ENCODE measurements around the gene LRRC74B. TPM values are rescaled to one million over a fixed set of nuclear protein-coding genes. Genes with fewer than 3 reads are reported as not detected.

The LRRC74B gene
- not detected in 2 replicates for total RNA-seq

GRCh38 chr22:21045585-21046294, at the start of gene LRRC74B:
Gene LRRC74B, plus strand, starts transcription at chr22:21045946. Its CDS starts 41 bp downstream, at chr22:21045987.

GRCh38 chr22:21001601-21002325, 44.0 kb upstream of the LRRC74B start, which contains the start of gene THAP7:
Gene THAP7, minus strand, starts transcription at chr22:21002118. Its CDS starts 207 bp downstream, at chr22:21001911.

GRCh38 chr22:21014726-21015465, 30.9 kb upstream of the LRRC74B start, which contains the start of gene P2RX6:
Gene P2RX6, plus strand, starts transcription at chr22:21015165. Its CDS starts 10 bp downstream, at chr22:21015175.

GRCh38 chr22:21032037-21032867, 13.5 kb upstream of the LRRC74B start, which contains the start of gene SLC7A4:
Gene SLC7A4, minus strand, starts transcription at chr22:21032561. Its CDS starts 749 bp downstream, at chr22:21031812.

Other genes with a start within 250 kb of the LRRC74B start
- 54.6 and 63.0 TPM in 2 replicates for gene PI4KA, start 187.1 kb upstream of the LRRC74B start, total RNA-seq
- 10.9 and 14.3 TPM in 2 replicates for gene SNAP29, start 186.9 kb upstream of the LRRC74B start, total RNA-seq
- 35.4 and 35.6 TPM in 2 replicates for gene CRKL, start 128.5 kb upstream of the LRRC74B start, total RNA-seq
- 0.25 and 0.49 TPM in 2 replicates for gene AIFM3, start 78.7 kb upstream of the LRRC74B start, total RNA-seq
- 36.2 and 48.3 TPM in 2 replicates for gene LZTR1, start 63.6 kb upstream of the LRRC74B start, total RNA-seq
- gene THAP7, start 43.8 kb upstream of the LRRC74B start, total RNA-seq: 35.4 and 36.5 TPM in 2 replicates
- gene P2RX6, start 30.8 kb upstream of the LRRC74B start, total RNA-seq: 0.16 and 0.38 TPM in 2 replicates
- gene SLC7A4, start 13.4 kb upstream of the LRRC74B start, total RNA-seq: 2.0 TPM in 1 of 2 replicates, not detected in the other

All from mesangial cell (primary cell).